Skin of body (tissue), 2 donors: ENCODE results near the gene FBXL14. TPM values are rescaled to one million over a fixed set of nuclear protein-coding genes. Genes with fewer than 3 reads are reported as not detected.
"Not testable (repeated sequence)": the region's sequence is repeated elsewhere in the genome, so short reads cannot be mapped to it uniquely, and the experiment has no call there.

Experiments
- DNase-seq: peaks from one replicate; lab custom pipeline; 2025; lab: John Stamatoyannopoulos, UW
- total RNA-seq: library from RNA; depleted of rRNA; stranded (reverse); fragments of >200 nt; gene quantifications from one replicate; pipeline ENCODE4 v1.2.3, GENCODE V29; 2014

FBXL14 gene
- total RNA-seq, 1 donor from 2014 or later, result 4.8 TPM

GRCh38 chr12:1620092-1620491, 25.7 kb upstream of the FBXL14 start:
- no peak for DNase-seq

- no peak for DNase-seq
Observed at GRCh38 chr12:1619587-1619986, 25.2 kb upstream of the FBXL14 start.

- no peak for DNase-seq
Observed at GRCh38 chr12:1619159-1619558, 24.8 kb upstream of the FBXL14 start.

- no peak for DNase-seq
Observed at GRCh38 chr12:1618489-1618888, 24.1 kb upstream of the FBXL14 start.

- DNase-seq, result no peak
Observed at GRCh38 chr12:1616233-1617066, 22.1 kb upstream of the FBXL14 start.

GRCh38 chr12:1614360-1614759, 20.0 kb upstream of the FBXL14 start:
- no peak for DNase-seq

GRCh38 chr12:1613860-1614259, 19.5 kb upstream of the FBXL14 start:
- DNase-seq, result no peak

GRCh38 chr12:1611803-1612572, 17.6 kb upstream of the FBXL14 start:
- no peak for DNase-seq

- no peak for DNase-seq
Observed at GRCh38 chr12:1610072-1610643, 15.8 kb upstream of the FBXL14 start.

- no peak for DNase-seq
Observed at GRCh38 chr12:1608713-1609119, 14.3 kb upstream of the FBXL14 start.

- DNase-seq, result no peak
Observed at GRCh38 chr12:1607940-1608712, 13.7 kb upstream of the FBXL14 start.

- DNase-seq, result peak; percentile 88
Observed at GRCh38 chr12:1606021-1606622, 11.7 kb upstream of the FBXL14 start.

GRCh38 chr12:1605129-1606020, 11.0 kb upstream of the FBXL14 start:
- peak; percentile 88 for DNase-seq

- DNase-seq, result no peak
Observed at GRCh38 chr12:1604464-1604863, 10.1 kb upstream of the FBXL14 start.

GRCh38 chr12:1603269-1603993, 9.1 kb upstream of the FBXL14 start:
- DNase-seq, result peak; percentile 54

GRCh38 chr12:1602706-1603105, 8.3 kb upstream of the FBXL14 start:
- DNase-seq, result not testable (repeated sequence)

- DNase-seq, result no peak
Observed at GRCh38 chr12:1598757-1599156, 4.4 kb upstream of the FBXL14 start.

- DNase-seq, result no peak
Observed at GRCh38 chr12:1595690-1596347, 1.4 kb upstream of the FBXL14 start.

GRCh38 chr12:1595026-1595561, 713 bp upstream of the FBXL14 start:
- peak; percentile 65 for DNase-seq
